DOHH2 (cell line): ENCODE measurements around the gene NPPA.

ENCODE experiments used
- EZH2phosphoT487 ChIP-seq: fragments of 200-600 bp; sonication (generic); IDR thresholded peaks from 2 replicates; pipeline ENCODE4 v1.6.1; 2017; ENCODE audit warnings: borderline replicate concordance, mild to moderate bottlenecking, antibody characterized with exemption, low read length, moderate library complexity, mixed read lengths
- TF ChIP-seq, protein P1 (sequence below): fragments of 200-600 bp; sonication (generic); IDR thresholded peaks from one replicate; pipeline ENCODE4 v1.5.1; 2014; ENCODE audit warnings: antibody characterized with exemption, mild to moderate bottlenecking, low read depth, low read length; ENCODE audit not compliant: poor library complexity, severe bottlenecking

DNA sequence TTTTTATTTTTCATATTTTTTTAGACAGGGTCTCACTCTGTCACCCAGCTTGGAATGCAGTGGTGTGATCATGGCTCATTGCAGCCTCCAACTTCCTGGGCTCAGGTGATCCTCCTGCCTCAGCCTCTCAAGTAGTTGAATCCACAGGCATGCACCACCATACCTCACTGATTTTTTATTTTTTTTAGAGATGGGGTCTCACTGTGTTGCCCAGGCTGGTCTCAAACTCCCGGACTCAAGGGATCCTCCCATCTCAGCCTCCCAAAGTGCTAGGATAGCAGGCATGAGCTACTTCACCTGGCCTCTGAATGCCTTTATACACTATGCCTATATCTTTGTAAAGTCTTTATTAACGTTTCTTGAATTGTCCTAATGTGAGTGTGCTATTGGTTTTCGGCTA is 21.5 kb upstream of the NPPA start:
- TF ChIP-seq, protein P1, sequence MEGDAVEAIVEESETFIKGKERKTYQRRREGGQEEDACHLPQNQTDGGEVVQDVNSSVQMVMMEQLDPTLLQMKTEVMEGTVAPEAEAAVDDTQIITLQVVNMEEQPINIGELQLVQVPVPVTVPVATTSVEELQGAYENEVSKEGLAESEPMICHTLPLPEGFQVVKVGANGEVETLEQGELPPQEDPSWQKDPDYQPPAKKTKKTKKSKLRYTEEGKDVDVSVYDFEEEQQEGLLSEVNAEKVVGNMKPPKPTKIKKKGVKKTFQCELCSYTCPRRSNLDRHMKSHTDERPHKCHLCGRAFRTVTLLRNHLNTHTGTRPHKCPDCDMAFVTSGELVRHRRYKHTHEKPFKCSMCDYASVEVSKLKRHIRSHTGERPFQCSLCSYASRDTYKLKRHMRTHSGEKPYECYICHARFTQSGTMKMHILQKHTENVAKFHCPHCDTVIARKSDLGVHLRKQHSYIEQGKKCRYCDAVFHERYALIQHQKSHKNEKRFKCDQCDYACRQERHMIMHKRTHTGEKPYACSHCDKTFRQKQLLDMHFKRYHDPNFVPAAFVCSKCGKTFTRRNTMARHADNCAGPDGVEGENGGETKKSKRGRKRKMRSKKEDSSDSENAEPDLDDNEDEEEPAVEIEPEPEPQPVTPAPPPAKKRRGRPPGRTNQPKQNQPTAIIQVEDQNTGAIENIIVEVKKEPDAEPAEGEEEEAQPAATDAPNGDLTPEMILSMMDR = no peak
- TF ChIP-seq EZH2phosphoT487 = no peak
